ENCODE results near the gene HPCAL1.

Gene HPCAL1

DNA sequence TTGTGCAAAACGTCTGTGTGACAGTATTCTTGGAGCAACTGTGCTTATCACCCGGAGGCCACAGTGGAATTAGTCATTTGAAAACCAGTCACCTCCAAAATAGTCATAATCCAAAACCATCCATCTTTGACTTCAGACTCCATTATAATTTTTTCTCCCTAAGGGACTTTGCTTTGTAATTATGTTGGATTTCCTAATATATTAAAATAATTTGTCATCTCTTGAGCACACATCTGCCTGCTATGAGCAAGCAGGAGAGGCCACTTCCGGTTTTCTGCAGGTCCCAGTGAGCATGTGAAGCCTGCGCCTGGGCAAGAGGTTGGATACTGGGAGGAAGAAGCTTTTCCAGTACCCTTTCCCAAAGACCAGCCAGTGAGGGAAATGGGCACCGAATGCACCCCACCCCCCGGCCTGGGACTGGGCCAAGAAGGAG is 87.7 kb downstream of the HPCAL1 start:
- no peak overlapping the region for H3K4me3 ChIP-seq (ENCODE audit: low read depth, low read length)
- TF ChIP-seq CTCF (IDR thresholded peaks at IDR 0.05; ENCODE audit: low read depth, low read length): no peak

DNA sequence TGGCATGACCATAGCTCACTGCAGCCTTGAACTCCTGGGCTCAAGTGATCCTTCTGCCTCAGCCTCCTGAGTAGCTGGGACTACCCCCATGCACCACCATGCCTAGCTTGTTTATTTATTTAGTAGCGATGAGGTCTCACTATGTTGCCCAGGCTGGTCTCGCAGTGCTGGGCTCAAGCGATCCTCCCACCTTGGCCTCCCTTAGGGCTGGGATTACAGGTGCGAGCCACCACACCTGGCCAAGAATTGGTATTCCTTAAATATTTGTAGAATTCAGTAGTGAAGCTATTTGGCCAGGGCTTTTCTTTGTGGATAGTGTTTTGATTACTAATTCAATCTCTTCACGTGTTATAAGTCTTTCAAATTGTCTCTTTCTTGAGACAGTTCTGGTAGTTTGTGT is 89.4 kb downstream of the HPCAL1 start:
- TF ChIP-seq CTCF (IDR thresholded peaks at IDR 0.05; ENCODE audit: low read depth, low read length): no peak
- no peak overlapping the region for H3K4me3 ChIP-seq (ENCODE audit: low read depth, low read length)

DNA sequence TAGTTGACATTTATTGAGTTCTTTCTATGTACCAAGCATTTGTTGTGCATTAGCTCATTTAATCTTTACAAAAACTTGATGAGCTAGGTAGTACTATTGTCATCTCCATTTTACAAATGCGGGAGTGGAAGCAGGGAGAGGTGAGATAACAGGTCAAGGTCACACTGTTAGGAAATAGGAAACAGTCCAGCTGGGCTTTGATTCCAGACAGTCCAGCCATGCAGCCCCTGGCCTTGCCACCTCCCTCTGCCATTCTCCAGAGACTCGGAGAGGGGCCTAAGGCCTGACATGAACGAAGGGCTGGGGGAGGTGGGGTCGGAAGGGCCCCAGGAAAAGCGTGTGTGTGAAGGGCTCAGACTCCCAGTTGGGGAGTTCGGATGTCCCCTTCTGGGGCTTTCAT is 89.8 kb downstream of the HPCAL1 start:
- TF ChIP-seq CTCF (IDR thresholded peaks at IDR 0.05; ENCODE audit: low read depth, low read length): no peak
- H3K4me3 ChIP-seq (ENCODE audit: low read depth, low read length): no peak overlapping the region

DNA sequence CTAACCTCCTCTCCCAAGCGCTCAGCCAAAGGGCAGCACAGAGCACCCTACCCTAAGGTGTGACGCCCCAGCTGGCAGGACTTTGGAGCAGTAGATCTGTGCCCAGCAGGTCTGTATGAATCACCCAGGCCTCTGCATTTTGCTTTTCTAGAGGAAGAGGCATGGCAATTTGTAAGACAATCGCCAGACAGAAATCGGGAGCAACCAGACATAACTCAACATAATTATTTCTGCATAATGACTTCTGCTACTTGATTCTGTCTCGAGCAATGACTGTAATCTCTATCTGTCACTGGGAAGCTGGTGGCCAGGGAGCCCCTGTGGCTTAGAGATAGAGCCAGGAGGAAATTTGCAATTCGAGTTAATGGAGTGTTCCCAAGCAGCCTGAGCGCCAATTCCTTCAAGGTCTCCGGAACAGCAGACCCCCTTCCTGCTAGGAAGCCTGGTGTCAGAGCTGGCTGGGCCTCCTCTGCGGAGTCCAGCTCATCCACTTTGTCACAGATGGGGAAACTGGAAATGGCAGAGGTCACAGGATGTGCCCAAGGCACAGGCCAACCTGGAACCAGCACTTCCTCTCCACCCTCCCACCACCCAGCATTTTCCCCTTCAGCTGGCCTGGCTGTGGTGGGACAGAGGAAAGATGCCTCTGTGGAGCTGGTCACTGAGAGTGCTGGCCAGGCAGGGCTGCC is 90.4 kb downstream of the HPCAL1 start:
- no peak for TF ChIP-seq CTCF (IDR thresholded peaks at IDR 0.05; ENCODE audit: low read depth, low read length)
- H3K4me3 ChIP-seq (ENCODE audit: low read depth, low read length): no peak overlapping the region

GRCh38 chr2:10393640-10393982 is 90.9 kb downstream of the HPCAL1 start:
- no peak overlapping the region for H3K4me3 ChIP-seq (ENCODE audit: low read depth, low read length)
- TF ChIP-seq CTCF (IDR thresholded peaks at IDR 0.05; ENCODE audit: low read depth, low read length): no peak

DNA sequence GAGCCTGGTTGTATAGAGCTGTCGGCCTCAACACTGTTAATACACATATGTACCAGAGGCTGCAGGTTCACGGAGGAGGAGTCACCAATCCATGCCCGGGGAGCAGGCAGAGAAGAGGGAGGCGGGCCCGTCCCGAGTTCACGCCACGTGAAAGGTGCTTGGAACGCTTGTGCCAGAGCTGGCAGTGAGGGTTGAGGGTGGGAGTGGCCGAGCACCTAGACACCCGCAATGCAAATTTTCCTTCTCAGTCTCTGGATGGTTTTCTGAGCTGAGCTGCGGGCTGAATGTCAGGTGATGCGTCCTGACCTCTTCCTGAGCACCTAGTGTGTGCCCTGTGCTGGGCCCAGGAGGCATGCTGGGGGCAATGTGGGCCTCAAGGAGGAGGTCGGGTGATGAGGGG is 93.2 kb downstream of the HPCAL1 start:
- H3K4me3 ChIP-seq (ENCODE audit: low read depth, low read length): no peak overlapping the region
- no peak for TF ChIP-seq CTCF (IDR thresholded peaks at IDR 0.05; ENCODE audit: low read depth, low read length)

- TF ChIP-seq CTCF (IDR thresholded peaks at IDR 0.05; ENCODE audit: low read depth, low read length): no peak
- H3K4me3 ChIP-seq (ENCODE audit: low read depth, low read length): no peak overlapping the region
Measured at GRCh38 chr2:10396464-10396863, 93.8 kb downstream of the HPCAL1 start.

All from WI38 (cell line).